Rectal smooth muscle tissue (tissue), 1 donor: ENCODE measurements around the gene CTNNA3.

Source experiments
- H3K27ac ChIP-seq: one replicate; pipeline ENCODE4 v1.7.0; 2013; ENCODE audit warnings: low read depth, low read length, inconsistent platforms
- H3K27me3 ChIP-seq: one replicate; pipeline ENCODE4 v1.7.0; 2013; ENCODE audit warnings: low read length; ENCODE audit not compliant: control insufficient read depth, insufficient read depth
- H3K36me3 ChIP-seq: one replicate; pipeline ENCODE4 v1.7.0; 2013; ENCODE audit warnings: low read length; ENCODE audit not compliant: control insufficient read depth, insufficient read depth
- H3K4me1 ChIP-seq: one replicate; pipeline ENCODE4 v1.7.0; 2013; ENCODE audit warnings: low read length; ENCODE audit not compliant: control insufficient read depth, insufficient read depth
- H3K4me3 ChIP-seq: one replicate; pipeline ENCODE4 v1.7.0; 2013; ENCODE audit warnings: low read length
- H3K9ac ChIP-seq: one replicate; pipeline ENCODE4 v1.7.0; 2013; ENCODE audit warnings: low read length

Gene CTNNA3

DNA sequence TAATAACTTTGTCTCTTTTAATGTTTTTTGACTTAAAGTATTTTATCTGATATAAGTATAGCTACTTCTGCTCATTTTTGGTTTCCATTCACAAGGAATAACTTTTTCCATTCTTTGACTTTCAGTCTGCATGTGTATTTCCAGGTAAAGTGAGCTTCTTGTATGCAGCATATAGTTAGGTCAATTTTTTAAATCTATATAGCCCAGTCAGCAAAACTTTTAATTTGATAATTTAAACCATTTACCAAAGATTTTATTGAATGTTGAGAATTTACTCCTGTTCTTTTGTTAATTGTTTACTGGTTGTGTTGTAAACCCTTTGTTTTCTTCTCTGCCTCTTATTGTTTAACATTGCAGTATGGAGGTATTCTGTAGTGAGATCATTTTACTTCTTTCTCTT is 1467.1 kb downstream of the CTNNA3 start:
- no peaks in the 10 kb centered on the region for H3K4me1 ChIP-seq
- no peak overlapping the region for H3K9ac ChIP-seq
- H3K4me3 ChIP-seq, result no peak overlapping the region
- H3K27ac ChIP-seq, result no peak overlapping the region
- H3K36me3 ChIP-seq, result no peaks in the 10 kb centered on the region
- no peaks in the 10 kb centered on the region for H3K27me3 ChIP-seq

- no peaks in the 10 kb centered on the region for H3K27me3 ChIP-seq
- H3K36me3 ChIP-seq, result no peaks in the 10 kb centered on the region
- no peak overlapping the region for H3K27ac ChIP-seq
- H3K4me1 ChIP-seq, result no peaks in the 10 kb centered on the region
- H3K4me3 ChIP-seq, result no peak overlapping the region
- H3K9ac ChIP-seq, result no peak overlapping the region
These were observed 1472.3 kb downstream of the CTNNA3 start for GRCh38 chr10:66223656-66224055.

- Histone ChIP-seq H3K4me1 (no peaks in the 10 kb centered on the region), H3K27me3 (no peaks in the 10 kb centered on the region), H3K4me3 (no peak overlapping the region), H3K27ac (no peak overlapping the region), H3K36me3 (no peaks in the 10 kb centered on the region), H3K9ac (no peak overlapping the region)
These were observed 1473.4 kb downstream of the CTNNA3 start for GRCh38 chr10:66222462-66223046.

DNA sequence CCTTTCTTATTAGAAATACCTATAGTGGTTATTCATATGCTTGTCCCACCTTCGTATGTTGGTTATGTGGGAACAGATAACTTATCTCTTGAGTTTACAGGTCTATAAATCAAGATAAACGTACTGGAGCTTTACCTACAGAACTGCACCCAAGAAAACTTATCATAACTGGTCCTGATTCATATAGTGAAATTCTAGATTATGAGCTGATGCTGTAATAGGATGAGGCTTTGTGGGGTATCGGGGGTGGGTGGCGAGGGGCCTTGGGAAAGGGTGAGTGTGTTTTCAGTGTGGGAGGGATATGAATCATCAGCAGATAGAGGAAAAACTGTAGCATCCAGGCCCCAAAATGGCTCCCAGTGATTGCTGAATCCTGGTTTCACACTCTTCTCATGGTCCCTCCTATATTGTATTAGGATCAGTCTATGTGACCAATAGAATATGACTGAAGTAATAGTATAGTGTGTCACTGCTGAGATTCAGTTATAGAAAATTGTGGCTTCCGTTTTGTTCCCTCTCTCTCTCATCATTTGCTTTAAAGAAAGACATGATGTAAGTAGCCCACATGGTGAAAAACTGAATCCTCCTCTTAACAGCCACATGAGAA is 1476.9 kb downstream of the CTNNA3 start:
- no peaks in the 10 kb centered on the region for H3K27me3 ChIP-seq
- no peak overlapping the region for H3K4me3 ChIP-seq
- H3K9ac ChIP-seq, result no peak overlapping the region
- H3K4me1 ChIP-seq, result no peaks in the 10 kb centered on the region
- no peak overlapping the region for H3K27ac ChIP-seq
- H3K36me3 ChIP-seq, result no peaks in the 10 kb centered on the region

DNA sequence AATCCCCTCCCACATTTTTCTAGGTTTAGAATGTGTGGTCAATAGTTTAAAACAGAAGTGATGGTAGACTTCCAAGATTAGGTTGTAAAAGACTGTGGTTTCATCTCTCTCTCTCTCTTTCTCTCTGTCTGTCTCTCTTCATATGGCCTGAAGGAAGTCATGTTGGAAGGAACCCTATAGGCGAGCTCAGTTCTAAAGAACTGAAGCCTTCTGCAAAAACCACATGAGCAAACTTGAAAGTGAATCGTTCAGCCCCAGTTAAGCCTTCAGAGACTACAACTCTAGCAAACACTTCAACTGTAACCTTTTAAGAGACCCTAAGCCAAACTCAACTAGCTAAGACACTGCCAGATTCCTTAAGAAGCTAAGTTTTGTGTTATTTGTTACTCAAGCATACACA is 1477.7 kb downstream of the CTNNA3 start:
- H3K9ac ChIP-seq, result no peak overlapping the region
- H3K27ac ChIP-seq, result no peak overlapping the region
- H3K27me3 ChIP-seq, result no peaks in the 10 kb centered on the region

DNA sequence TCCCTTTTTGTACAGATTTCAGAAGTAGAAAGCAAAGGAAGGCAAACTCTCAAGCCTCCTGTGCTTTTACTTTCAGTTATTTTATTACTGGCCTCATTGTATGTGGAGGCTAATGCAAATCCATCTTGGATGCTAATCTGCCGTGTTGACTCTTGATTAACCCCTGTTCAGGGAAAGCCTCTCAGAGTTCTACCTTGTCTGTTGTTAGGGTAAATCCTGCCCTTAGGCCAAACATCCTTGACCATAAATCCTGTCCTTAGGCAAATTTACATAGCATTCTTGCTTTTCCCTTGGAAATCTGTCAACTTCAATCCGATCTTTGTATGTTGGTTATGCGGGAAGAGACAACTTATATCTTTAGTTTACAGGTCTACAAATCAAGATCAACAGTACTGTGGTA is 1480.1 kb downstream of the CTNNA3 start:
- Histone ChIP-seq H3K27ac (no peak overlapping the region), H3K36me3 (no peaks in the 10 kb centered on the region), H3K4me1 (no peaks in the 10 kb centered on the region), H3K9ac (no peak overlapping the region), H3K27me3 (no peaks in the 10 kb centered on the region), H3K4me3 (no peak overlapping the region)

More for the DNA sequence above, 1477.7 kb downstream of the CTNNA3 start:
- Histone ChIP-seq H3K4me3 (no peak overlapping the region), H3K36me3 (no peaks in the 10 kb centered on the region), H3K4me1 (no peaks in the 10 kb centered on the region)

DNA sequence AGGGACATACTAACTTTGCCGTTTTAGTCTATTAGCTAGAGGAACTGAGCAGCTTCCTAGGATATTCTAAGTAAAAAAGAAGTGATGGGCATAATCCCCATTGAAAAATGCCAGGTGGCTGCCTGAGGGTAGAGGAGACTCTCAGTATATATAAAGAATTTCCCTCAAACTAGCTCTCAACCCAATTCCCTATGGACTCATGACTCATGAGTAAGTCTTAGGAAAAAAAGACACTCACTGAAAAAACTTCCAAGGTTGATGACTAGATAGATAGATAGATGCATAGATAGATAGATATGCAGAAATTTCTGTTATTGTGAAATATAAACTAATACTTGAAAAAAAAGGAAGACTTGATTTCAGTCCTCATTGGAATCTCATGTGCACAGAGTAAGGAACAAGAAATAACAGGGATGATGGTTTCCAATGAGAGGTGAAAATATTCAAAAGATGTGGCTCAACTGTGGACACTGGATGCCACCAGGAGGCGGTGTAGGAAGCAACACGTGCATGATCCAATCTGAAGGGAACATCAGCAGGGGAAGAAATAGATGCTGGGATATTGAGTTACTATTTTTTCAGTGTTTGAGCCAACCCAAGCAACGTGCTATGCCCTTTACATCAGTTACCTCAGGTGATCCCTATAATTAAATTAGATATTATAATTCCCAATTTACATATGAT is 1481.1 kb downstream of the CTNNA3 start:
- Histone ChIP-seq H3K4me1 (no peaks in the 10 kb centered on the region), H3K27ac (no peak overlapping the region), H3K27me3 (no peaks in the 10 kb centered on the region), H3K4me3 (no peak overlapping the region), H3K9ac (no peak overlapping the region), H3K36me3 (no peaks in the 10 kb centered on the region)

DNA sequence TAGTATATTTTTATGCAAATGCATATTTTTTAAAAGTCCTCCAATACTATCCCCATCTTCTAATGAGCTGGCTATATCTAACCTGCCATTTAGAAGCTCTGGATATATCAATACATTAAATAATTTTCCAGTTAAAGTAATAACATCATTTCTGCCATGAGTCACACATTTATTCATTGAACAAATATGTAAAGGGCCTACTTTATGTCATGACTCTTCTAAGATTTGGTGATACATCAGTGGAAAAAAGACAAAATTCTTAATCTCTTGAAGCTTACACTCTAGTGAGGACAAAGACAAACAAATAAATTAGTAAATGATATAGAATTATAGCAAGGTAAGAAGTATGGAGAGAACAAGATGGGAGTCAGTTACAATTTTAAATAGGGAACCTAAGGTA is 1487.0 kb downstream of the CTNNA3 start:
- no peak overlapping the region for H3K9ac ChIP-seq
- no peaks in the 10 kb centered on the region for H3K27me3 ChIP-seq
- H3K36me3 ChIP-seq, result no peaks in the 10 kb centered on the region
- H3K4me1 ChIP-seq, result no peaks in the 10 kb centered on the region
- no peak overlapping the region for H3K4me3 ChIP-seq
- H3K27ac ChIP-seq, result no peak overlapping the region

DNA sequence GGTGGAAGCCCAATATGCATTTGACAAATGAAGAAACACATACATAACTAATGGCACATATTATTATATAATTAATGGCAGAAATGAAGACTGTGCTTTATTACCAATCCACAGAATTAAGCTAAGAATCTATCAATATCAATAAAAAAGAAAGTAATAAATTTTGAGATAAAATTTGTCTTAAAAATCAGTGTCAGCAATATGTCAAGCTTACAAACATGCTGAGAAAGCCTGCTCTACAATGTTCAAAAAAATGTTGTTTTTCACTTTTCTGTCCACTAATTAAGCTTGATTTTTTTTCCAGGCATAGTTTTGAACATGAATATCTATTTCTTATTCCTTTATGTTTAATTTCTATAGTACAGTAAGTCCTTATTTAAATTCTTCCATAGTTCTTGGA is 1491.2 kb downstream of the CTNNA3 start:
- H3K4me1 ChIP-seq, result no peaks in the 10 kb centered on the region
- no peak overlapping the region for H3K27ac ChIP-seq
- no peaks in the 10 kb centered on the region for H3K36me3 ChIP-seq
- H3K27me3 ChIP-seq, result no peaks in the 10 kb centered on the region
- H3K4me3 ChIP-seq, result no peak overlapping the region
- H3K9ac ChIP-seq, result no peak overlapping the region

DNA sequence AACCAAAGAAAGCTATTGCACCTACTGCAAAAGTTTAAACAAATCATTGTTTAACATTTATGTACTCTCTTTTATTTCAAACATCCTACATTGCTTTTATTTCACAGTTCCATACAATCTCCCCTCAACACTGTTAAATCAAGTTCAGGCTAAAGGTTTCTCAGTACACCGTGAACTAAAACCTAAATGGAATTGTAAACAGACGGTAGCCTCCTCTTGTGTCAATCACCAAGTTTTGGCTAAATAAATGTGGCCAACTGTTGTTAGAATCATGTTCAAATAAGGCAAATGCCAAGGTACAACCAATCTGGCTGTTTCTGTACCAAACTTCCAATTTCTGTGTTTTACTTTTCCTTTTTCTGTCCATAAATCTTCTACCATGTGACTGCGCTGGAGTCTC is 1493.9 kb downstream of the CTNNA3 start:
- Histone ChIP-seq H3K4me1 (no peaks in the 10 kb centered on the region), H3K36me3 (no peaks in the 10 kb centered on the region), H3K27me3 (no peaks in the 10 kb centered on the region), H3K4me3 (no peak overlapping the region), H3K9ac (no peak overlapping the region), H3K27ac (no peak overlapping the region)

- H3K27me3 ChIP-seq, result no peaks in the 10 kb centered on the region
- no peaks in the 10 kb centered on the region for H3K36me3 ChIP-seq
- no peak overlapping the region for H3K27ac ChIP-seq
- no peaks in the 10 kb centered on the region for H3K4me1 ChIP-seq
- no peak overlapping the region for H3K4me3 ChIP-seq
- no peak overlapping the region for H3K9ac ChIP-seq
These were observed 1503.7 kb downstream of the CTNNA3 start for GRCh38 chr10:66192162-66192831.

- H3K27ac ChIP-seq, result no peak overlapping the region
- no peaks in the 10 kb centered on the region for H3K36me3 ChIP-seq
- no peaks in the 10 kb centered on the region for H3K27me3 ChIP-seq
- no peak overlapping the region for H3K4me3 ChIP-seq
- H3K9ac ChIP-seq, result no peak overlapping the region
- no peaks in the 10 kb centered on the region for H3K4me1 ChIP-seq
These were observed 1505.6 kb downstream of the CTNNA3 start for GRCh38 chr10:66190413-66190812.
